HG03521 (cell line): ENCODE data around the gene RMDN2.

ENCODE experiments used
- ATAC-seq: cut with Tn5 transposase; IDR thresholded peaks from one replicate; pipeline ENCODE4 v1.9.1; 2021; ENCODE audit warnings: mild to moderate bottlenecking, moderate library complexity; ENCODE audit not compliant: unreplicated experiment

Gene RMDN2, protein sequence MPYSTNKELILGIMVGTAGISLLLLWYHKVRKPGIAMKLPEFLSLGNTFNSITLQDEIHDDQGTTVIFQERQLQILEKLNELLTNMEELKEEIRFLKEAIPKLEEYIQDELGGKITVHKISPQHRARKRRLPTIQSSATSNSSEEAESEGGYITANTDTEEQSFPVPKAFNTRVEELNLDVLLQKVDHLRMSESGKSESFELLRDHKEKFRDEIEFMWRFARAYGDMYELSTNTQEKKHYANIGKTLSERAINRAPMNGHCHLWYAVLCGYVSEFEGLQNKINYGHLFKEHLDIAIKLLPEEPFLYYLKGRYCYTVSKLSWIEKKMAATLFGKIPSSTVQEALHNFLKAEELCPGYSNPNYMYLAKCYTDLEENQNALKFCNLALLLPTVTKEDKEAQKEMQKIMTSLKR

DNA sequence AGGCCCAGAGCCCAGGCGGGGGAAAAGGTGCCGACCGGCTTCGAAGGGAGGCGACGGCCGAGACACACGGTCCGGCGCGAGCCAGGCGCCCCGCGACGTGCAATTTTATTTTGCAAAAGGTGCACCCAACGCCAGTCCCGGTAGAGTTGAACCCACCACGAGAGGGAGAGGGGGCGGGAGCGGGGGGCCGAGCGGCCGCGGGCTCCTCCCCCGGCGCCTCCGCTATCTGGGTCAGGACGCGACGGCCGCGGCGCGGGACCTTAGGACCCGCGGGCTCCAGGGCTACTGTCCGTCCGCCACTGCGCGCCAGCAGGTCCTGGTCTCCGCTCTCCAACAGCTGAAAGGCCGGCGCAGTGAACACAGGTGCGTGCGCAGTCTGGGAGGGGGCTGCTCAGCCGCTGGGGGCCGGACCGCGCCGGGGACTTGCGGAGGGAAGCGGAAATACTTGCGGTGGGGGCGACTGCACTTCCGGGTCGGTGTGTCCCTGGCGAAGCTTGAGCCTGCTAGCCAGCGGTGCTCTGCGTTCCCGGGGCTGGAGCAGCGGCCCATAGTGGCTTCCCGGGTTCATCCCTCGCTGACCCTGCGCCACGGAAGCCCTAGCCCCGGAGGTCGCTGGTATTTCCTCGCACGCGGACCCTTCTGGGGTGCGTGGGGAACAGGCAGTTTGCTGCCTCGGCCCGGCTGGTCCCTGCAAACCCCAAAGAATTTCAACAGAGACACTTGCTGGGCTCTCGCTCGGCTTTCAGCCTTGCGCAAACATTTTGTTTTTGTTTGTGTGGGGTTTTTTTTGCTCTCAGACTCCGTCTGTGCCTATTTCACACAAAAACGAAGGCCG lies at the start of gene RMDN2:
Gene RMDN2, plus strand, starts transcription at position 225 of the 835 bp plus-strand sequence. CDS start 3,991 bp downstream, outside the sequence.
- peak; percentile 74 for ATAC-seq

DNA sequence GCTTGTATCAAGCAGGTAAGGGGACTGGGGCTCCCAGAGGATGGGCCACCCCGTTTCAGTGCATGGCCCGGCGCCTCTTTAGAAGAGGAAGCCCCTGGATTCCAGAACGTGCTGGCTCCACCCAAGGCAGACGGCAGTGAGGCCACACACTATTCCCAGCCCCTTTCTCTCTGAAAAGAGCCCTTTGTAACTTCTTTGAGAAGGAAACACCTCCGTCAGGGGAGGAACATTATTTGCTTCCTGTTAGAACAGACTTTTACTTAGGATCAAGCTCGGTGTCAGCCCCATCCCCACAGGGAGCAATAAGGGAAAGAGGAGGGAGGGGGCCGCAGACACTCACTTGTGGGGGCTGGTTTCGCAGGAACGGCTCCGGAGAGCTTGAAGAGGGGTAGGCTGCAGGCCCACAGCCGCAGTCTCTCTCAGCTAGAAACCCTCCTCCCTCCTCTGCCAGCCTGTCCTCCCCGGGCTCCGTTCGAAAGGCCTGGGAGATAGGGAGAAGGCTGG lies 49.6 kb upstream of the RMDN2 start:
- ATAC-seq, result no peak

DNA sequence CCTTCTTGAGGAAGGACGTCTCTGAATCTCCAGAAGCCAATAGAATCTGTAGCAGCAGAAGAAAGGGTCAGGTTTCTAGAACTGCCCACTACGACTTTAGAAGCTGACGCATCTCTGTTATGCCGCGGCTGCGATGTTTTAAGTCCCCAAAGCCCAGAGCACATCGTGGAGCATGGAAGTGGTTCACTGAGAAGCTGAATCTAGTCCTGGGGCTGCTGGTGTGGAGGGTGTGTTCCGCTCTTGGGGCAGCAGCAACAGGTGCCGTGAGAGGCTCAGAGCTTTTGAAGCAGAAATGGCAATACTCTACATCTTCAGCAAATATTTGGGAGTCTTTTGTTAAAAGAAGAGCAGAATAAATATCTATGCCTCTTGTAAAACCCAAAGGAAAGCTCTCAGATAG lies 48.9 kb upstream of the RMDN2 start:
- ATAC-seq, result no peak

DNA sequence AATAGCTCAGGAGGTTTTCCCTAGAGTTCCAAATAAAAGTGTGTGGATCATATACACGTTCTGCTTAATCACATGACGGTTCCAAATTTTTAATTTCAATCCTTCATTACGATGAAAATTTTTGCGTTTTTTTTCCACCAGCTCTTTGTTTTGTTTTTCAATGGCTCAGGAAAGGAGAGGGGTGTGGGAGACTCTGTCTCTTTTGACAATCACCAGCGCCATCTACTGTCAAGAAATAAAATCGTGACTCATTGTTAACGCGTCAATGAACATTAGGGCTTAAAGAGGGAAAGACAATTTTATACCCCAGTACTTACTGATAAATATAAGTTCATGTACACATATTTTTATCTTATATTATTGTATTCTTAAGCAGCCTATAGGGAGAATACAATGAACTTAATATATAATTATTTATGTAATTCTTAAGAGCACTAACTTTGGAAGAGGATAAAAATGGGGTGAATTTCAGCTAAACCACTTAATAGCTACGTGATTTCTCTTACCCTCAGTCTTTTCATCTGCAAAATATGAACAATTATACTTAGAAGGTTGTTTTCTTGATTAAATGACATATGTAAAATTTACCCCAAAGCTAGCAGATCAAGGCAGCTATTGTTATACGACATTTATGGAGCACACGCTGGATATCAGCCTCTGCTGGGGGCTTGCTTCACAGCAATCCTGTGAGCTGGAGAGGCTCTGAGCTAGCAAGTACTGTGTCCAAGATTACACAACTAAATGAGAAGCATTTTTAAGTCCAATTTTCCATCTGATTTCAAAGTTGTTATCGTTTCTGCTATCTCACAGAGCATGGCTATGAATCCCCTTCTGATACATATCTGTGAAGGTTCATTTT lies 47.4 kb upstream of the RMDN2 start:
- ATAC-seq, result no peak

DNA sequence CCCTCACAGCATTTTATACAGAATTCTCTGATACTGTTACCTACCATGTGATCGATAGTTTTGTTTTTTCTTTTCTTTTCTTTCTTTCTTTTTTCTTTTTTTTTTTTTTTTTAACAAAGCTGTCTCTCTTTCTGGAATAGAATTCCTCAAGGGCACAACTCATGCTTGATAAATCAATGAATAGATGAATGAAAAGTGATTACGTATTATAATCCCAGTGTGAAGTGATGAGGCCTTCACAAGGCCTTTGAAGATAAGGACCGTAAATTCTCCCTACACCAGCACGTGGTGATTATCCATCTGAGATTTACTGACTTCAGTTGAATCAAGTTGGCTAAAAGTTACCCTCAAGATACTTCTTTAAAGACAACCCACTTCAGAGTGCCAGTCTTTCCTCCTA lies 46.6 kb upstream of the RMDN2 start:
- ATAC-seq, result no peak

DNA sequence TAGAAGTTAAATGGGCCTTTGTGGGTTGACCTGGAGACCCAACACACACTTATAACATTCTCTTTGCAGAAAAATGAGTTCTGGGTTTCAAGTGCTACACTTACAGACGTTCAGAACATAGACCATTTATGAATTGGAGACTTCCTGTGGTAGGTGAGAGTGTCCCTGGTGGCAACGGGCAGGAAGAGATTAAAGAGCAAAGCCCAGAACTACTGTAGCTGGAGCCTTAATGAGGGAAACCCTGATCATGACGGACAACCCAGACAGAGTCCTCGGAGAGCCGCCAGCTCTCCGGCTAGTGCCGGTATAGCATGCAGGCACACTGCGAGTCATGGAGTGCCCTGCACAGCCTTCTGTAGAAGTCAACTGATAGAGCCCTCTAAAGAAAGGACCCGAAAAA lies 44.5 kb upstream of the RMDN2 start:
- ATAC-seq, result no peak

DNA sequence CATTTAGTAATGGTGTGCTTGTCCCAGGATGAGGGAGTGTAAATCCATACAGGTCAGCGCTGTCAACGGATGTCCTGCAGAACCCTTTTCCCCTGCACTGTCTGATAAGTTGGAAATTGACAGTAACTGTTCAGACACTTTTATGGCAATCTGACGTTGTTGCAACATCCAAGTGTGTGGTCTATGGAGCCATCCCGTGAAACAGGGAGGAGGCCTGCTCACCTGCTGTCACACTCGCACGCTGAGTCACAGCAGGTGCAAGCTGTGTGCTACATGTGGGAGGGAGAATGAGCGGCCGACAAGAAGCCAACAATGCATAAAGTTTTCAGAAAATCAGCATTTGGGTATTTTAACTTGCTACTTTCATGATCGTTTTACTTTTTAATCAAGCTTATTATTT lies 43.7 kb upstream of the RMDN2 start:
- no peak for ATAC-seq

DNA sequence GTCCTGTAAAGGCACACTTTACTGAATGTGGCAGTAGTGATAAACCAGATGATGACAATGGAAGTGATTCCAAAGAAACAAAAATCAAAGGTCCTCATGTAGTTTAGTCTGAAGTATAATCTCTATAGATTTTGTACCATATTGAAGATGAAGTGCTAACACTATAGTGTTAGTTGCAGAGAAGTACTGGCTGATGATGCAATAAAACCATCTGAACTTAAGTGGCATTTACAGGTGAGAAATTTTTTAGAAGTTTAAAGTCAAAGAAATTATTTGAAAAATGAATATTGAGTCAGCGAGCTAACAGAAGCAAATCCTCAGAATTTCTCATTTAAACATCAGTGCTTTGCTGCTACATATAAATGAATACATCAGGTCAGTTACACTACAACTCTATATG lies 43.1 kb upstream of the RMDN2 start:
- no peak for ATAC-seq

DNA sequence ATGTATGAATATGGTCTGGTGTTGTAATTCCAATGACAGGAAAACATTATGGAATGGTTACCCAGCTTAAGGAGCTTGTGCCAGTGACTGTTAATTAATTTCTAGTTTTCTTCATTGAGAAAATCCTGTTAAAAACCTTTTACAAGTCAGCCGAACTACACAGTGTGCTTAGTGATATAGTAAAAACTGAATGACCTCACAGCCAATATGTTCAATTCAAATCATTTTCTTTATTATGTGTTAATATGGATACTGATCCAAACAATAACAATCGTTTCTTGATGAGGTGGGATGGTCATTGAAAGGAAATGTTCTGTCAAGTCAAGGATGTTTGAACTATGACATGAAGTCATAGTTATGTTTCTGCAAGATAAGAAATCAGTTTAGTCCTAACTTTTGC lies 41.6 kb upstream of the RMDN2 start:
- ATAC-seq, result no peak

DNA sequence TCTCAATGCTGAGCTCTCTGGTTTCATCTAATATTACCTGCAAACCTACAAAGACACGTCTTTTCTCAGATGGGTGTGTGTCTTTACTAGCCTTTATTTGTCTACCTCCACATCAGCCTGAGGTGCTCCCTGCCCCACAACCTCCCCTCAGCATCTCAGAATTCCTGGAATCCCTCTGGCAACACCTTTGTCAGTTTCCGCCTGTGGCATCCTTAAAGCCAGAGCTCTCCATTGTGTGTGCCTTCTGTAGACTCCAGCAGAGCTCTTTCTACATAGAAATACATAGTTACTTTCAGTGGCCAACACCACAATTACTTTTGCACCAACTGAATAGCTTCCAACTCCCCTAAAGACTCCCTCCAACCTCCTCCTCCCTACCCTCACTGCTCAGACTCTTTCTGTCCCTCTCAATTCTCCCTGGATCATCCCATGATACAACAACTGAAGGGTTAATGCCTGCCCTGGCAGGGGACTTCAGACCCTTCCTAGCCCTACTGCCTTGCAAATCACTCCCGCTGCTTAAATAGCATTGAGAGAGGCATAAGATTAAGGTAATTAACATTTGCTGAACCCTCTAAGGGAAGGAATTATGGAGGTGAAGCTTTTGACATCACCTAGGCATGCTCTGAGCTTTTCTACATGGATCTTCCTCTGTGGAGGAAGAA lies 39.6 kb upstream of the RMDN2 start:
- no peak for ATAC-seq

DNA sequence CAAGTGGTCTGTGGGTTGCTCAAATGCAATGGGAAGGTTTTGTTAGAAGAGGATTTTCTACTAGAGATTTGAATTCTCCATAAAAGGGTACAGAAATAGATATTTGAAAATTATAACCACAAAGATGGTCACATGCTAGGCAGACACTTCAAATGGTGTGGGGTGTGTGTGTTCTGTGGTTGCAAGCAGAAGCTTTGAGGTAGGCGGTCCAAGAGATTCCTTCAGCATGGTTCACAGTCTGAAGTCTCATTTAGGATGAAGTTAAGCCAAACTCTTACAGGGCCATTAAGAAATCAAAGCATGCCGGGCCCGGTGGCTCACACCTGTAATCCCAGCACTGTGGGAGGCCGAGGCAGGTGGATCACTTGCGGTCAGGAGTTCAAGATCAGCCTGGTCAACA lies 38.3 kb upstream of the RMDN2 start:
- no peak for ATAC-seq

DNA sequence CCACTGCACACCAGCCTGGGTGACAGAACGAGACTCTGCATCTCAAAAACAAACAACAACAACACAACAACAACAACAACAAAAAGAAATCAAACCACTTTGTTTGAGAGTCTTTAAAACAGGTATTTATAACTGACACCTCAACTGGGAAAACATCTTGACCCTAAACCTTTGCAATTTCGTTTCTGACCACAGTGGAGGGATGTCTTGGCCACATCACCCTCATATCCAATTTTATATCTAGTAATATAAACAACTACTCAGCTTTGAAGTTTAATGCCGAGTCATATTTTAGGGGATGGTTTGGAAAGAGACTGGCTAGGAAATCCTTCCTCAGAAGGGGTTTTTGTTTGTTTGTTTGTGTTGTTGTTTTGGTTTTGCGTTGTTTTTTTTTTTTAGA lies 37.8 kb upstream of the RMDN2 start:
- ATAC-seq, result no peak

DNA sequence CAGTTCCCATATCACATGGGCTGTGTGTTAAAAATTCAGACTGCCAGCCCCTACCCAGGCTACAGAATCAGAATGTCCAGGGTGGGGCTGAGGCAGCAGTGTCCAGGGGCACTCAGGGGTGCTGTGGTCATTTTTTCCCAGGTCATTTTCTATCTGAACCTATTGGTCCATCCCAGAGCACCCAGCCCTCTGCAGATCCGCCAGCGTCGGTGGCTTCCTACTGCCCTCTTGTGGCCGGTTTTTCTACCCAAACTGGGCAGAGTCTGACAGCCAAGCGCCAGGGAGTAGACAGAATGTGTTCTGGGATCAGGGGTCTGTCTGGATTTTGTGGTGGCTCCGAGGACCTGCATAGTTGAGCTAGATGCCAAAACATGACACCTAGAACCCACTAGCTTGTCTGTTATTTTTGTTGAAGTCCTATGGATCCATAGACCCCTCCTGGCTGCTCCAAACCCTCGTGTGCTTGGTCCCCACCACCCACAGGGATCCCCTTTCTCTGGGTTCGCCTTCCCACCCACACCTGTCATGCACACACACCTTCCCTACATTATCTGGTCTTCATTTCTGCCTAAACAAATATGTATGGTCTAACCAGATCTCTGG lies 34.1 kb upstream of the RMDN2 start:
- no peak for ATAC-seq

DNA sequence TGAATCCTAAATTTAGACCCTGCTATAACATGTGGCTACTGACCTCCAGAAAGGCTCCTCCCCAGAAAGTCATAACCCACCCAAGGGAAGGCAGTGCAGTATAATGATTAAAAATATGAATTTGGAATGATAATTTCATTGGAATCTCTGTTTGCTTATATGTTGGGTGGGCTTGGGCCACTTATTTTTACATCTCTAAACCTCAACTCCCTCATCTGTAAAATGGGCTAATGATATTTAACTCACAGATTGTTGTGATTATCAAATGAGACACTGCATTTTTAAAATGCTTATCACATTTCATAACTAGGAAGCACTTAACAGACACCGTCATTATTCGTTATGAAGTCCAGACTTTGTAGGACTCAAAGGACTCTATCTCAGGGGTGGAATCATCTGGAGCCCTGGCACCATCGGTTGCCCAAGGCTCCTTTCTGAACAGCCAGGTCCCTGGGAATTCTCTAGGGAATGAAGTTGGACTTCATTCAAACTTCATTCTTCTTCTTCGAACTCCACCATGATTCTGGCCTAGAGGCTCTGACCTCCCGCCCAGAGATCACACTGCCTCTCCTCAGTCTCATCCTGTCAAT lies 33.1 kb upstream of the RMDN2 start:
- no peak for ATAC-seq

DNA sequence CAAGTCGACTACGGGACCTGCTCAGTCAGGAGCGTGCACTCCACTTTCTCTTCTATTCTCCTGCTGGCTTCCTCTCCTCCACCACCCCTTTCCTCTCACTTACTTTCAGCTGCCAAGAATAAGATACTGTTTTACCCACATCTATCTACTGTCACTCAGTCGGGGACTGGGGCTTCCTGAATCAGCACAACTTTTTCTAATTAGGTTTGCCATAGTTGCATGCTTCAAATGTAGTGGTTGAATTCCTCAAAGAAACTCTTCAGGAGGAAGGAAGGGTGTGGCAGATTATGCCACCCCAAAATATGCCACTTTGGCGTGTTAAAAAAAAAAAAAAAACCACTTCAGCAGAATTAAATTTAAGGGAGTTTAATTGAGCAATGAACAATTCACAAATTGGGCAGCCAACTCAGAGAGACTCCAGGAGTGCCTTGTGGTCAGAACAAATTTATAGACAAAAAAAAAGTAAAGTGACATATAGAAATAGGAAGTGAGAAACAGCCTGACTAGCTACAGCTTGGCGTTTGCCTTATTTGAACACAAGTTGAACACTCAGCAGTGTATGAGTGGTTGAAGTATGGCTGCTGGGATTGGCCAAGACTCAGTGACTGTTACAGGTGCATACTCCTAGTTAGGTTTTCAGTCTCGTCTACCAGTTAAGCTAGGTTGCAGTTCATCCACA lies 32.5 kb upstream of the RMDN2 start:
- peak; percentile 70 for ATAC-seq

DNA sequence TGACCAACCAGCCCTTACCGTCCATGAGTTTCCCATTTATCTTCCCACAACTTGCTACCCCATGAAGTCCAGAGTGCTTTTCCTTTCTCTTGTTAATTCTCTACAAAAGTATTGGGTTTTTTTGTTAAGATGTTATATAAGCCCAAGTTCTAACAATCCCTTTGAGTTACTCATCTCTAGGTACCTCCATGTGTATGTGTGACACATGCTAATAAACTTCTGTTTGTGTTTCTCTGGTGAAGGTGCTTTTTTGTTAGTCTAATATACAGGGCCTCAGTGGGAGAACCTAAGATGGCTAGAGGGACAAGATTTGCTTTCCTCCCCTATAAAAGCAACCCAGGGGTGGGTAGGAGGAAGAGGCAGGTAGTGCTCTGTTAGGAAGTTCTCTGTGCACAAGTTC lies 31.8 kb upstream of the RMDN2 start:
- ATAC-seq, result no peak

DNA sequence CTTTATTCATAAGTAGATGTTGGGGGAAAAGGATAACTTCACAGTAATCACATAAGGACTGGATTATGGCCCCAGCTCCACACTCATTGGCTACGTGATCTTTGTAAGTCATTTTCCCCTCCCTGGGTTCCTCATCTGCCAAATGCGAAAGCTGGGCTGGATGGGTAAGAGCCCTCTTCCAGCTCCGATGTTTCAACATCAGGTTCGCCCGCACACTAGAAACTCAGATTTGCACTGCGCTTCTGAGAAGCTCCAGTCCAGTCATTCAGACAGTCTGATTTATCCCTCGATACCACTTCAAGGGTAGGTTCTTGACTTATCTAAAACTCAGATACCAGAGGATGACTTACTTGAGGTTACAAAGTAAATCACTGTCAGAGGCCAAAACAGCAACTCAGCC lies 31.0 kb upstream of the RMDN2 start:
- ATAC-seq, result no peak

DNA sequence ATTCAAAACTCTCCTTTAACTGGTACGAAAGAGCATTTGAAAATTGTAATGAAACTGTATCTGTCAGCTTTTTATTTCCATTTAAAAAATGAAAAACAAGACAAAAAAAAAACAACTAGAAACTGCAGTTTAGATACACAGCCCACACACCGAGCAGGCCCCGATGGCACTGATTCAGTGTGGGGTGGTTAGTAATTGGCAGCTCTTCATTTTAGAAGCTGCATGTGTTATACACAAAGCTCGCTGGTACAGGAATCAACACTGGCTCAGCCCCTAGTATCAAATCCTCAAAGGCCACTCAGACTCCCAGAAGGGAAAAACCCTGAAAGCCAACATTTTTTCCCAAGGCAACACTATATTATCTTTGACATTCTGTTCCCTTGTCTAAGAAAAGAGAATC lies 30.5 kb upstream of the RMDN2 start:
- no peak for ATAC-seq

DNA sequence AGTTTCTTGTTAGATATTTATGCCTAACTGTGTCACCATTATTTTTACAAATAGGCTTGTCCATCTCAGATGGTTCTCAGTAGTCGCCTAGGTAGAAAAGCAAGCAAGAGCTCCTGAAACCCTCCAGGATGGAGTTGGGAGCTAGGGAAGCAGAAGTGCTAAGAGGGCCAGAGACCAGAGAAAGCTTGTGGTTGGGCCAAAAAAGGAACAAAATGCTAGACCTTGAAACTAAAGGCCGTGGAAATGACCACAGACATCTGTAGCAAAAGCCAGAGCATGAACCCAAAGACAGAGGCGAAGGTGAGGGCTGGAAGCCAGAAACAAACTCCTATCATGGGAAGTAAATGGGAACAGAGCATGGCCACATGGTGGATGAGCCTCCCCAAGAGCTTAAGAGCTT lies 29.9 kb upstream of the RMDN2 start:
- ATAC-seq, result no peak
